ENCODE results near the gene TCIRG1. TPM values are rescaled to one million over a fixed set of nuclear protein-coding genes. Genes with fewer than 3 reads are reported as not detected.

The TCIRG1 gene
- total and polyA plus RNA-seq, 2 of the 13 experiments (the other 11 are each of a cell fraction or from before 2014, with no cell fraction given): 48.0 to 69.6 TPM

DNA sequence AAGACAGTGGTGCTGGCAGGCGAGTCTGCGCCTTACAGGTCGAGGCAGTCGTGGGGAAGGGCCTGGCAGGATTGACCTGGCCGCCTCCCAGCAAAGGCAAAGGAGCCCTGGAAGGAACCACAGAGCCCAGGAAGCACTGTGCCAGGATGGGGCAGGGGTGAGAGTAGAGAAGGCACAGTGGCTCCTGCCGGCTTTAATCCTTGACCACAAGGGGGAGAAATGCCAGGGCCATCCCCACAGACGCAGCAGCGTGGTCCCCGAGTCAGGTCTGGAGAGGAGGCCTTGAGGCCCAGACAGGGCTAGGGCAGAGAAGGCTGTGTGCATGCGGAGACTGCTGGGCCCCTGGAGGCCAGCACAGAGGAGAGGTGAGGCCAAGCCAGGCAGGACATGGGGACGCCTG, 18.2 kb upstream of the TCIRG1 start (continued):
- TF ChIP-seq ZNF263 (CRISPR knock-in tag; IDR thresholded peaks at IDR 0.05): peak; percentile 24; the same call in 1 of the 2 replicates
- TF ChIP-seq, protein P1, sequence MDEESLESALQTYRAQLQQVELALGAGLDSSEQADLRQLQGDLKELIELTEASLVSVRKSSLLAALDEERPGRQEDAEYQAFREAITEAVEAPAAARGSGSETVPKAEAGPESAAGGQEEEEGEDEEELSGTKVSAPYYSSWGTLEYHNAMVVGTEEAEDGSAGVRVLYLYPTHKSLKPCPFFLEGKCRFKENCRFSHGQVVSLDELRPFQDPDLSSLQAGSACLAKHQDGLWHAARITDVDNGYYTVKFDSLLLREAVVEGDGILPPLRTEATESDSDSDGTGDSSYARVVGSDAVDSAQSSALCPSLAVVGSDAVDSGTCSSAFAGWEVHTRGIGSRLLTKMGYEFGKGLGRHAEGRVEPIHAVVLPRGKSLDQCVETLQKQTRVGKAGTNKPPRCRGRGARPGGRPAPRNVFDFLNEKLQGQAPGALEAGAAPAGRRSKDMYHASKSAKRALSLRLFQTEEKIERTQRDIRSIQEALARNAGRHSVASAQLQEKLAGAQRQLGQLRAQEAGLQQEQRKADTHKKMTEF (CRISPR knock-in tag; IDR thresholded peaks at IDR 0.05): 0 out of 2 replicates have a peak, but pooled peaks have one; percentile 18
- no peak for TF ChIP-seq ARHGAP35 (CRISPR knock-in tag; IDR thresholded peaks at IDR 0.05; ENCODE audit: borderline replicate concordance)
- no peak for TF ChIP-seq ZNF160 (CRISPR knock-in tag; IDR thresholded peaks at IDR 0.05)
- TF ChIP-seq MTF1 (CRISPR knock-in tag; IDR thresholded peaks at IDR 0.05): no peak
- TF ChIP-seq BORCS8-MEF2B (CRISPR knock-in tag; IDR thresholded peaks at IDR 0.05): 0 out of 2 replicates have a peak, but pooled peaks have one; percentile 20
- TF ChIP-seq, protein P2, sequence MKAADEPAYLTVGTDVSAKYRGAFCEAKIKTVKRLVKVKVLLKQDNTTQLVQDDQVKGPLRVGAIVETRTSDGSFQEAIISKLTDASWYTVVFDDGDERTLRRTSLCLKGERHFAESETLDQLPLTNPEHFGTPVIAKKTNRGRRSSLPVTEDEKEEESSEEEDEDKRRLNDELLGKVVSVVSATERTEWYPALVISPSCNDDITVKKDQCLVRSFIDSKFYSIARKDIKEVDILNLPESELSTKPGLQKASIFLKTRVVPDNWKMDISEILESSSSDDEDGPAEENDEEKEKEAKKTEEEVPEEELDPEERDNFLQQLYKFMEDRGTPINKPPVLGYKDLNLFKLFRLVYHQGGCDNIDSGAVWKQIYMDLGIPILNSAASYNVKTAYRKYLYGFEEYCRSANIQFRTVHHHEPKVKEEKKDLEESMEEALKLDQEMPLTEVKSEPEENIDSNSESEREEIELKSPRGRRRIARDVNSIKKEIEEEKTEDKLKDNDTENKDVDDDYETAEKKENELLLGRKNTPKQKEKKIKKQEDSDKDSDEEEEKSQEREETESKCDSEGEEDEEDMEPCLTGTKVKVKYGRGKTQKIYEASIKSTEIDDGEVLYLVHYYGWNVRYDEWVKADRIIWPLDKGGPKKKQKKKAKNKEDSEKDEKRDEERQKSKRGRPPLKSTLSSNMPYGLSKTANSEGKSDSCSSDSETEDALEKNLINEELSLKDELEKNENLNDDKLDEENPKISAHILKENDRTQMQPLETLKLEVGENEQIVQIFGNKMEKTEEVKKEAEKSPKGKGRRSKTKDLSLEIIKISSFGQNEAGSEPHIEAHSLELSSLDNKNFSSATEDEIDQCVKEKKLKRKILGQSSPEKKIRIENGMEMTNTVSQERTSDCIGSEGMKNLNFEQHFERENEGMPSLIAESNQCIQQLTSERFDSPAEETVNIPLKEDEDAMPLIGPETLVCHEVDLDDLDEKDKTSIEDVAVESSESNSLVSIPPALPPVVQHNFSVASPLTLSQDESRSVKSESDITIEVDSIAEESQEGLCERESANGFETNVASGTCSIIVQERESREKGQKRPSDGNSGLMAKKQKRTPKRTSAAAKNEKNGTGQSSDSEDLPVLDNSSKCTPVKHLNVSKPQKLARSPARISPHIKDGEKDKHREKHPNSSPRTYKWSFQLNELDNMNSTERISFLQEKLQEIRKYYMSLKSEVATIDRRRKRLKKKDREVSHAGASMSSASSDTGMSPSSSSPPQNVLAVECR (CRISPR knock-in tag; IDR thresholded peaks at IDR 0.05; ENCODE audit: borderline replicate concordance): peak; percentile 50; the same call in 1 of the 2 replicates
- no peak for TF ChIP-seq ZNF101 (CRISPR knock-in tag; IDR thresholded peaks at IDR 0.05; ENCODE audit: borderline replicate concordance, low read depth)
- no peak for TF ChIP-seq NONO (IDR thresholded peaks at IDR 0.05)
- TF ChIP-seq NONO (CRISPR knock-in tag; conservative IDR thresholded peaks at IDR 0.05): 0 out of 2 replicates have a peak, but pooled peaks have one; percentile 31
- peak; percentile 82 for TF ChIP-seq ZNF7 (CRISPR knock-in tag; IDR thresholded peaks at IDR 0.05)
- no peak for TF ChIP-seq GTF3A (CRISPR knock-in tag; conservative IDR thresholded peaks at IDR 0.05)
- TF ChIP-seq CBFB (CRISPR knock-in tag; IDR thresholded peaks at IDR 0.05): 0 out of 2 replicates have a peak, but pooled peaks have one; percentile 32
- TF ChIP-seq, protein P3, sequence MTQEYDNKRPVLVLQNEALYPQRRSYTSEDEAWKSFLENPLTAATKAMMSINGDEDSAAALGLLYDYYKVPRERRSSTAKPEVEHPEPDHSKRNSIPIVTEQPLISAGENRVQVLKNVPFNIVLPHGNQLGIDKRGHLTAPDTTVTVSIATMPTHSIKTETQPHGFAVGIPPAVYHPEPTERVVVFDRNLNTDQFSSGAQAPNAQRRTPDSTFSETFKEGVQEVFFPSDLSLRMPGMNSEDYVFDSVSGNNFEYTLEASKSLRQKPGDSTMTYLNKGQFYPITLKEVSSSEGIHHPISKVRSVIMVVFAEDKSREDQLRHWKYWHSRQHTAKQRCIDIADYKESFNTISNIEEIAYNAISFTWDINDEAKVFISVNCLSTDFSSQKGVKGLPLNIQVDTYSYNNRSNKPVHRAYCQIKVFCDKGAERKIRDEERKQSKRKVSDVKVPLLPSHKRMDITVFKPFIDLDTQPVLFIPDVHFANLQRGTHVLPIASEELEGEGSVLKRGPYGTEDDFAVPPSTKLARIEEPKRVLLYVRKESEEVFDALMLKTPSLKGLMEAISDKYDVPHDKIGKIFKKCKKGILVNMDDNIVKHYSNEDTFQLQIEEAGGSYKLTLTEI (CRISPR knock-in tag; conservative IDR thresholded peaks at IDR 0.05): no peak
- TF ChIP-seq, protein P4, sequence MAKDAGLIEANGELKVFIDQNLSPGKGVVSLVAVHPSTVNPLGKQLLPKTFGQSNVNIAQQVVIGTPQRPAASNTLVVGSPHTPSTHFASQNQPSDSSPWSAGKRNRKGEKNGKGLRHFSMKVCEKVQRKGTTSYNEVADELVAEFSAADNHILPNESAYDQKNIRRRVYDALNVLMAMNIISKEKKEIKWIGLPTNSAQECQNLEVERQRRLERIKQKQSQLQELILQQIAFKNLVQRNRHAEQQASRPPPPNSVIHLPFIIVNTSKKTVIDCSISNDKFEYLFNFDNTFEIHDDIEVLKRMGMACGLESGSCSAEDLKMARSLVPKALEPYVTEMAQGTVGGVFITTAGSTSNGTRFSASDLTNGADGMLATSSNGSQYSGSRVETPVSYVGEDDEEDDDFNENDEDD (CRISPR knock-in tag; IDR thresholded peaks at IDR 0.05; ENCODE audit: borderline replicate concordance): peak; percentile 54; the same call in 1 of the 2 replicates
- peak; percentile 28; the same call in 1 of the 2 replicates for TF ChIP-seq RARA (CRISPR knock-in tag; IDR thresholded peaks at IDR 0.05)
- no peak for TF ChIP-seq REL (CRISPR knock-in tag; conservative IDR thresholded peaks at IDR 0.05)
- TF ChIP-seq, protein P5, sequence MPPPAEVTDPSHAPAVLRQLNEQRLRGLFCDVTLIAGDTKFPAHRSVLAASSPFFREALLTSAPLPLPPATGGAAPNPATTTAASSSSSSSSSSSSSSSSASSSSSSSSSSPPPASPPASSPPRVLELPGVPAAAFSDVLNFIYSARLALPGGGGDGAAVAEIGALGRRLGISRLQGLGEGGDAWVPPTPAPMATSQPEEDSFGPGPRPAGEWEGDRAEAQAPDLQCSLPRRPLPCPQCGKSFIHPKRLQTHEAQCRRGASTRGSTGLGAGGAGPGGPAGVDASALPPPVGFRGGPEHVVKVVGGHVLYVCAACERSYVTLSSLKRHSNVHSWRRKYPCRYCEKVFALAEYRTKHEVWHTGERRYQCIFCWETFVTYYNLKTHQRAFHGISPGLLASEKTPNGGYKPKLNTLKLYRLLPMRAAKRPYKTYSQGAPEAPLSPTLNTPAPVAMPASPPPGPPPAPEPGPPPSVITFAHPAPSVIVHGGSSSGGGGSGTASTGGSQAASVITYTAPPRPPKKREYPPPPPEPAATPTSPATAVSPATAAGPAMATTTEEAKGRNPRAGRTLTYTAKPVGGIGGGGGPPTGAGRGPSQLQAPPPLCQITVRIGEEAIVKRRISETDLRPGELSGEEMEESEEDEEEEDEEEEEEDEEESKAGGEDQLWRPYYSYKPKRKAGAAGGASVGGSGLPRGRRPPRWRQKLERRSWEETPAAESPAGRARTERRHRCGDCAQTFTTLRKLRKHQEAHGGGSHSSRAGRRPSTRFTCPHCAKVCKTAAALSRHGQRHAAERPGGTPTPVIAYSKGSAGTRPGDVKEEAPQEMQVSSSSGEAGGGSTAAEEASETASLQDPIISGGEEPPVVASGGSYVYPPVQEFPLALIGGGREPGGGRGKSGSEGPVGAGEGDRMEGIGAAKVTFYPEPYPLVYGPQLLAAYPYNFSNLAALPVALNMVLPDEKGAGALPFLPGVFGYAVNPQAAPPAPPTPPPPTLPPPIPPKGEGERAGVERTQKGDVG (CRISPR knock-in tag; IDR thresholded peaks at IDR 0.05; ENCODE audit: borderline replicate concordance): 0 out of 2 replicates have a peak, but pooled peaks have one; percentile 10

Measured in HepG2 (cell line).